ENCODE data around the gene GJD3. TPM values are rescaled to one million over a fixed set of nuclear protein-coding genes. Genes with fewer than 3 reads are reported as not detected.
"Not testable (repeated sequence)": the region's sequence is repeated elsewhere in the genome, so short reads cannot be mapped to it uniquely, and the experiment has no call there.

GJD3 gene
- 1 to 10 TPM in 4 of 6 donors, not detected in 2; 1.7 to 8.4 (median 4.5) TPM for total RNA-seq

- Histone ChIP-seq H3K27ac (peak within 1 kb of the TSS; percentile 36 to 76 (median 52)), H3K4me1 (peaks cover 8 to 29% (median 19%) of the 10 kb centered on the region in 4 donors), H3K4me3 (peak within 1 kb of the TSS; percentile 19 to 75 (median 66)), H3K36me3 (no peaks in the 10 kb centered on the region), H3K27me3 (no peaks in the 10 kb centered on the region), H3K9me3 (no peaks in the 10 kb centered on the region)
- WGBS, 2 donors, result 47 to 59% methylated on average over 18 to 22 of the region's 22 CpGs
- ATAC-seq (ENCODE audit: low FRiP score in 2 of 2), result peak in 1 of 2 donors; percentile 12
- no peak for DNase-seq
- TF ChIP-seq CTCF (IDR thresholded peaks at IDR 0.05) (no peak), POLR2A (IDR thresholded peaks at IDR 0.05) (no peak), EP300 (IDR thresholded peaks at IDR 0.05) (no peak), POLR2AphosphoS5 (IDR thresholded peaks at IDR 0.05) (no peak)
Measured at GRCh38 chr17:40364121-40364861, at the start of gene GJD3. GJD3 (minus strand) TSS chr17:40364737; CDS start chr17:40363815, 922 bp downstream.

GRCh38 chr17:40414312-40414711 lies 49.8 kb upstream of the GJD3 start:
- ATAC-seq (ENCODE audit: low FRiP score in 2 of 2), result not testable (repeated sequence)

GRCh38 chr17:40412880-40413279 lies 48.3 kb upstream of the GJD3 start:
- no peak overlapping the region for H3K4me3 ChIP-seq
- no peak overlapping the region for H3K27ac ChIP-seq
- no peaks in the 10 kb centered on the region for H3K36me3 ChIP-seq
- ATAC-seq (ENCODE audit: low FRiP score in 2 of 2), result no peak
- H3K4me1 ChIP-seq, result peaks cover 7 to 17% (median 8%) of the 10 kb centered on the region in 4 donors
- no peak for DNase-seq
- TF ChIP-seq CTCF (IDR thresholded peaks at IDR 0.05), result no peak
- no peak for TF ChIP-seq EP300 (IDR thresholded peaks at IDR 0.05)
- TF ChIP-seq POLR2AphosphoS5 (IDR thresholded peaks at IDR 0.05), result no peak
- TF ChIP-seq POLR2A (IDR thresholded peaks at IDR 0.05), result no peak
- no peaks in the 10 kb centered on the region for H3K27me3 ChIP-seq
- no peaks in the 10 kb centered on the region for H3K9me3 ChIP-seq

More at GRCh38 chr17:40414312-40414711, 49.8 kb upstream of the GJD3 start:
- not testable (repeated sequence) for H3K27ac ChIP-seq, H3K9me3 ChIP-seq, H3K27me3 ChIP-seq, H3K36me3 ChIP-seq, DNase-seq, H3K4me3 ChIP-seq
- WGBS, 2 donors, result 85 to 91% methylated on average over 4 of the region's 4 CpGs
- H3K4me1 ChIP-seq, result peaks cover 11 to 30% (median 20%) of the 10 kb centered on the region in 4 donors

- WGBS, 2 donors, result 95 to 97% methylated on average over 4 of the region's 4 CpGs
- no peak overlapping the region for H3K4me3 ChIP-seq
- DNase-seq, result no peak
- ATAC-seq (ENCODE audit: low FRiP score in 2 of 2), result no peak
- H3K4me1 ChIP-seq, result peaks cover under 1 to 9% (median 2%) of the 10 kb centered on the region in 4 donors
- H3K9me3 ChIP-seq, result no peaks in the 10 kb centered on the region
- H3K27ac ChIP-seq, result no peak overlapping the region
- H3K36me3 ChIP-seq, result no peaks in the 10 kb centered on the region
- H3K27me3 ChIP-seq, result no peaks in the 10 kb centered on the region
- no peak for TF ChIP-seq POLR2A (IDR thresholded peaks at IDR 0.05)
- TF ChIP-seq EP300 (IDR thresholded peaks at IDR 0.05), result no peak
- no peak for TF ChIP-seq POLR2AphosphoS5 (IDR thresholded peaks at IDR 0.05)
- TF ChIP-seq CTCF (IDR thresholded peaks at IDR 0.05), result no peak
Measured at GRCh38 chr17:40411821-40412220, 47.3 kb upstream of the GJD3 start.

- H3K36me3 ChIP-seq, result no peaks in the 10 kb centered on the region
- DNase-seq, result no peak
- no peak for TF ChIP-seq CTCF (IDR thresholded peaks at IDR 0.05)
- no peak for TF ChIP-seq POLR2AphosphoS5 (IDR thresholded peaks at IDR 0.05)
- no peak for TF ChIP-seq POLR2A (IDR thresholded peaks at IDR 0.05)
- TF ChIP-seq EP300 (IDR thresholded peaks at IDR 0.05), result no peak
- no peak for ATAC-seq (ENCODE audit: low FRiP score in 2 of 2)
- 83 to 96% methylated on average over 1 of the region's 1 CpG for WGBS, 2 donors
- H3K27ac ChIP-seq, result no peak overlapping the region
- peaks cover 0 to 3% (median under 1%) of the 10 kb centered on the region in 4 donors for H3K4me1 ChIP-seq
- H3K9me3 ChIP-seq, result no peaks in the 10 kb centered on the region
- H3K27me3 ChIP-seq, result no peaks in the 10 kb centered on the region
- H3K4me3 ChIP-seq, result no peak overlapping the region
Measured at GRCh38 chr17:40410082-40410481, 45.5 kb upstream of the GJD3 start.

GRCh38 chr17:40409540-40409939 lies 45.0 kb upstream of the GJD3 start:
- H3K27me3 ChIP-seq, result not testable (repeated sequence)

More at GRCh38 chr17:40409540-40409939, 45.0 kb upstream of the GJD3 start:
- not testable (repeated sequence) for DNase-seq; ATAC-seq (ENCODE audit: low FRiP score in 2 of 2); H3K4me1 ChIP-seq; H3K36me3 ChIP-seq; H3K4me3 ChIP-seq; H3K9me3 ChIP-seq; H3K27ac ChIP-seq
- WGBS, 2 donors, result 93 to 94% methylated on average over 4 of the region's 4 CpGs
